Lower leg skin (tissue), 4 donors: ENCODE measurements around the gene MARS1. TPM values are rescaled to one million over a fixed set of nuclear protein-coding genes. Genes with fewer than 3 reads are reported as not detected.

ENCODE experiments used
- DNase-seq, 2 donors: peaks; one replicate each; pipeline ENCODE4 v3.0.0-alpha.2; 2019; ENCODE audit warnings: low spot score in 2 of 2
- H3K4me3 ChIP-seq: fragments of 200-600 bp; sonication (generic); 2 replicates; pipeline ENCODE4 v1.5.1; 2017; ENCODE audit warnings: mild to moderate bottlenecking, low read depth; ENCODE audit not compliant: poor library complexity, severe bottlenecking
- CTCF ChIP-seq, 3 donors: fragments of 450-650 bp; IDR thresholded peaks; one replicate each; pipeline ENCODE4 v1.5.1; 2016; ENCODE audit warnings: antibody characterized with exemption in 3 of 3, mild to moderate bottlenecking in 3 of 3, moderate library complexity in 2 of 3
- POLR2A ChIP-seq, 2 donors: fragments of 450-650 bp; IDR thresholded peaks; one replicate each; pipeline ENCODE4 v1.6.1; 2016 to 2017; ENCODE audit warnings: antibody characterized with exemption in 2 of 2, mild to moderate bottlenecking in 1 of 2, moderate library complexity in 1 of 2
- WGBS, 2 donors: methylation state at CpG; one replicate each; pipeline ENCODE4 v1.1.5; 2018; 5-methylcytosine and 5-hydroxymethylcytosine counted together
- intact Hi-C: fragments of 100-400 bp; cut with DNase I; formaldehyde crosslinking; loops from one replicate; pipeline ENCODE4 v1.15.0; 2023; ENCODE audit warnings: low total_unique reads
- total RNA-seq, 4 donors: library from RNA; depleted of rRNA; stranded (reverse); fragments of >200 nt; gene quantifications; one replicate each; pipeline ENCODE4 v1.1.0, GENCODE V29; 2016

The MARS1 gene
- total RNA-seq, 4 donors from 2014 or later: 37.7 to 386 (median 51.4) TPM

GRCh38 chr12:57518176-57518919 lies 30.5 kb downstream of the MARS1 start:
- DNase-seq: no peak
- 59 to 60% methylated on average over 8 of the region's 8 CpGs for WGBS, 2 donors
- H3K4me3 ChIP-seq: no peak overlapping the region
- intact Hi-C loops: loop anchor here (5.0 kb wide), 1 partner anchor 1491 kb away; no protein-coding TSS in a partner anchor
- TF ChIP-seq CTCF (IDR thresholded peaks at IDR 0.05) (no peak), POLR2A (IDR thresholded peaks at IDR 0.05) (no peak)

GRCh38 chr12:57518920-57519795 lies 31.3 kb downstream of the MARS1 start:
- peak; percentile 44 to 85 for DNase-seq
- peak overlapping the region; percentile 85 for H3K4me3 ChIP-seq
- TF ChIP-seq POLR2A (IDR thresholded peaks at IDR 0.05) (no peak), CTCF (IDR thresholded peaks at IDR 0.05) (no peak)
- intact Hi-C loops: loop anchor here (5.0 kb wide), 1 partner anchor 1492 kb away; no protein-coding TSS in a partner anchor
- 25 to 26% methylated on average over 7 of the region's 7 CpGs for WGBS, 2 donors

- WGBS, 2 donors: 0% methylated on average over 8 of the region's 8 CpGs
- intact Hi-C loops: loop anchor here (5.0 kb wide), 1 partner anchor 1492 kb away; no protein-coding TSS in a partner anchor
- TF ChIP-seq CTCF (IDR thresholded peaks at IDR 0.05): no peak
- TF ChIP-seq POLR2A (IDR thresholded peaks at IDR 0.05): no peak
- peak in 1 of 2 donors; percentile 47 for DNase-seq
- peak overlapping the region; percentile 85 for H3K4me3 ChIP-seq
Measured at GRCh38 chr12:57519796-57520052, 31.9 kb downstream of the MARS1 start.

- TF ChIP-seq POLR2A (IDR thresholded peaks at IDR 0.05) (peak in 1 of 2 donors; percentile 99), CTCF (IDR thresholded peaks at IDR 0.05) (no peak)
- intact Hi-C loops: no loop called here
- peak within 1 kb of the TSS; percentile 85 for H3K4me3 ChIP-seq
- DNase-seq: peak; percentile 99 to 100
- WGBS, 2 donors: 0% methylated on average over 35 to 41 of the region's 52 CpGs
Measured at GRCh38 chr12:57520053-57520818, 32.4 kb downstream of the MARS1 start, which contains the start of gene DDIT3. Gene DDIT3 (minus strand): TSS chr12:57520514. CDS start chr12:57517406, 3,108 bp downstream.

- no peak overlapping the region for H3K4me3 ChIP-seq
- intact Hi-C loops: no loop called here
- TF ChIP-seq POLR2A (IDR thresholded peaks at IDR 0.05) (no peak), CTCF (IDR thresholded peaks at IDR 0.05) (no peak)
- 38 to 41% methylated on average over 17 of the region's 17 CpGs for WGBS, 2 donors
- peak; percentile 51 to 88 for DNase-seq
Measured at GRCh38 chr12:57521525-57522010, 33.7 kb downstream of the MARS1 start.
